SK-N-SH treated with all-trans-retinoic acid at 6 μM for 48 hours (cell line): ENCODE data around the gene MTO1.

ENCODE experiments used
- ARNTL ChIP-seq: fragments of 450-650 bp; formaldehyde crosslinking; IDR thresholded peaks from 2 replicates; pipeline ENCODE4 v1.5.0; 2020; ENCODE audit warnings: low read depth, mild to moderate bottlenecking, moderate library complexity, borderline replicate concordance
- ISL1 ChIP-seq: fragments of 250-450 bp; sonication (Bioruptor Pico); IDR thresholded peaks from 2 replicates; pipeline ENCODE4 v2.1.2; 2022; ENCODE audit warnings: mild to moderate bottlenecking, moderate library complexity
- OSR1 ChIP-seq: fragments of 250-450 bp; sonication (Bioruptor Pico); IDR thresholded peaks from 2 replicates; pipeline ENCODE4 v1.8.0; 2022; ENCODE audit warnings: moderate library complexity, mild to moderate bottlenecking, inconsistent platforms
- PPARA ChIP-seq: fragments of 250-450 bp; sonication (Bioruptor Pico); IDR thresholded peaks from 2 replicates; pipeline ENCODE4 v1.5.0; 2020; ENCODE audit warnings: mild to moderate bottlenecking, borderline replicate concordance
- ZC3H10 ChIP-seq: fragments of 250-450 bp; sonication (Bioruptor Pico); IDR thresholded peaks from 2 replicates; pipeline ENCODE4 v1.5.1; 2021; ENCODE audit warnings: mild to moderate bottlenecking, moderate library complexity
- ZFP30 ChIP-seq: fragments of 450-650 bp; formaldehyde crosslinking; IDR thresholded peaks from 2 replicates; pipeline ENCODE4 v1.5.0; 2022; ENCODE audit warnings: mild to moderate bottlenecking, moderate library complexity
- ZNF8 ChIP-seq: fragments of 450-650 bp; formaldehyde crosslinking; IDR thresholded peaks from 2 replicates; pipeline ENCODE4 v1.5.0; 2020; ENCODE audit warnings: mild to moderate bottlenecking, moderate library complexity

DNA sequence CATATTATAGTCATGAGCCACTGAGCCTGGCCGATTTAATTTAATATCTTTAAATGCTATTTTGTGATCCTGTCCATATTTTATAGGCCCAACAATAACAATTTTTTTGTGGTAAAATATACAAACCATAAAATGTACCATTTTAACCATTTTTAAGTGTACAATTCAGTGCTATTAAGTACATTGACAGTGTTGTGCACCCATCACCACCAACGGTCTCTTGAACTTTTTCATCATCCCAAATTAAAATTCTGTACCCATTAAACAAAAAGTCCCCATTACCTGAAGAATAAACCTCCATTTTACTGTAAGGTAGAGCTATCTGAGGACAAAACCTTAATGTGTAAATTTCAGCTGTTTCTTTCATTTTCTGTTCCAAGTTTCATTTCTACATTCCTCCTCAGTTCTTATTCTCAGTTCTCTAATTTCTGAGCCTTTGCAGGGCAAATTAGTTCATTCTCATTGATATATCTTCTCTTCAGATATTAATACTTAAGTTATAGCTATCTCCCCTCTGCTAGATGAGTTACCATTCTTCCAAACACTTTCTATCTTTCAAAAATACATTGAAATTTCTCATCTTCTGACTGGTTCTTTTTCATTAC lies 10.3 kb downstream of the MTO1 start:
- TF ChIP-seq ZC3H10 (CRISPR knock-in tag) (no peak), ZFP30 (CRISPR knock-in tag) (no peak), OSR1 (no peak), ARNTL (no peak), PPARA (CRISPR knock-in tag) (no peak), ZNF8 (no peak), ISL1 (no peak)
